ENCODE data around the gene SPOP.
A peak's percentile ranks its signal among the peaks of the same experiment; 100 is the strongest.

DNA sequence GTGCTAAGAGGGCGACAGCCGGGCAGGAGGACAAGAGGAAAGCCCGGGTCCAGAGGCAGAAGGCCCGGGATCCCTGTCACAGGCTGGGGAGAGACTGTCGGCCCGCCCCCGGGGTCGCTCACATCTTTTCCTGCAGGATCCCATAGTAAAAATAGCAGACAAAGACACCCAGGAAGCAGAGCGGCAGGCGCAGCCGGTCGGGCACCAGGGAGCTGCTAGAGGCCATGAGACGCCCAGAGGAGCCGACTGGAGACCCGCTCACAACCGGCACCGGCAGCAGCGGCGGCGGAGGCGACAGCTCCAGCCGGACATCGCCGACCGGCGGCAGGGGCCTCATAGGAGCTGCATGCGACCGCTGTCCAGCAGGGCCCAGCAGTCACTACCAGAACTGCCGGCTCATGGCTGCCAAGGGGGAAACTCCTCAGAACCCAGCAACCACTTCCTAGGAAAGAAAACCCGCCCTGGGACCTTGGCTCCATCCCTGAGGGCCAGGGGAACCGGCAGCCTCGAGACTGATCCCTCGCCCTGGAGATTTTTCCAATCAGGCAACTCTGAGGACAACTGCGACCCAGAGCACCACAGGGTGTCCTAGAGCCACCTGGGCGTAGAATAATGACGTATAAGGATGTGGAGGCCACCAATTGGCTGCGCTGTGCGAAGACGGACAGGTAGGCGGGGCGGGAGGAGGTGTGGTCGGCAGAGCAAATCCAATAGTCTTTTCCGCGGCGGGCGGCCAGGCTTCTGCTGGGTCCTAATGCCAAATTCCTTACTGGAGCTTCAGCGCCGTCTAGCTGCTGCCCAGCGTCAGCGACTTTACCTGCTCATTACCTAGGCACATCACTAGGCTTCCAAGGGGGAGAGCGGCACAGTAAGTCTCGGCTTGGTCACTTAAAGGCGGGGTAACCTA, 30.0 kb upstream of the SPOP start, which contains the start of gene SLC35B1:
- TF ChIP-seq CTCF (IDR thresholded peaks at IDR 0.05; ENCODE audit: insufficient read depth, low read length, poor library complexity, severe bottlenecking) (peak; percentile 89), EZH2phosphoT487 (conservative IDR thresholded peaks at IDR 0.05; ENCODE audit: low read length) (no peak)

All from SU-DHL-6 (cell line).